HFF-Myc (cell line): ENCODE data around the gene ANKRD61.

Experiments used
- DNase-seq: peaks from one replicate; pipeline ENCODE4 v3.0.0-alpha.2; 2011; ENCODE audit warnings: low read depth; ENCODE audit errors: extremely low read depth
- H3K4me3 ChIP-seq: replicated peaks from 2 replicates; pipeline ENCODE4 v1.5.1; 2011; ENCODE audit warnings: low read depth, mild to moderate bottlenecking, control low read depth, low read length
- TF ChIP-seq, protein P1 (sequence below): IDR thresholded peaks from 2 replicates; pipeline ENCODE4 v1.5.1; 2012; ENCODE audit warnings: mild to moderate bottlenecking, low read depth, low read length, control low read depth; ENCODE audit errors: missing control alignments

ANKRD61 gene

DNA sequence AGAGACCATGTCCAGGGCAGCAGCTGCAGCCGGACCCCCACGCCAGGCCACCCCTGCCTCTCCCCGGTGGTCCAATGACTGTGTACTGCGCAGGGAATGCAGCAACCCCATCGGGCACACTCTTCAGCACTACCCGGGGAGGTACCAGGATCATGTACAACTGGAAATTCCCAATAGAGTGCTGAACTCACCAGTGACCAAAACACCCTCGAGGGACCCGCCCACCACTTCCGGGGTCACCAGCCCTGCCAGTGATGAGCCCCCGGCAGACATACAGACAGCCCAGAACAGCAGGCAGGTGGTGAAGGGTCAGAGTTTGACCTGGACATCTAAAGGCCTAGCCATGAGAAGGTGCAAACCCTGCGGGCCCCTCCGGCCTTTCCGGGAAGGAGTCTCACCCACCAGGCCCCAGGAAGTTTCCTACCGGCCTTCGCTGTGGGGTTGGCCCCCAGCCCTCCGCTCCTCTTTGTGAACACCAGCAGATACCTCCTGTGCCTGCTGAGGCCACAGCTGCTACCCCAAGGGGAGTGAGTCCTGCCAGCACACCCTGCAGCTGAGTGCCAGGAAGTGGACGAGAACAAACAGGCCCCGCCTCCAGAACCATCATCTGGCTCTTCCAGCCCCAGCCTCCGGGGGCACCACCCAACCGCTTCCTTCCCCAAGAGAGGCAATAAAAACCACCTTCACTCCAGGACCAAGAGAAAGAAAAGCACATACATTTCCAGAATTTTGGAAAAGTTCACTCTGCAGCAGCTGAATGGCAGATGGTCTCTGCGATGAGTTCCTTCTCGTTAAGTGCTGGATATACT, 5.0 kb upstream of the ANKRD61 start:
- TF ChIP-seq, protein P1, sequence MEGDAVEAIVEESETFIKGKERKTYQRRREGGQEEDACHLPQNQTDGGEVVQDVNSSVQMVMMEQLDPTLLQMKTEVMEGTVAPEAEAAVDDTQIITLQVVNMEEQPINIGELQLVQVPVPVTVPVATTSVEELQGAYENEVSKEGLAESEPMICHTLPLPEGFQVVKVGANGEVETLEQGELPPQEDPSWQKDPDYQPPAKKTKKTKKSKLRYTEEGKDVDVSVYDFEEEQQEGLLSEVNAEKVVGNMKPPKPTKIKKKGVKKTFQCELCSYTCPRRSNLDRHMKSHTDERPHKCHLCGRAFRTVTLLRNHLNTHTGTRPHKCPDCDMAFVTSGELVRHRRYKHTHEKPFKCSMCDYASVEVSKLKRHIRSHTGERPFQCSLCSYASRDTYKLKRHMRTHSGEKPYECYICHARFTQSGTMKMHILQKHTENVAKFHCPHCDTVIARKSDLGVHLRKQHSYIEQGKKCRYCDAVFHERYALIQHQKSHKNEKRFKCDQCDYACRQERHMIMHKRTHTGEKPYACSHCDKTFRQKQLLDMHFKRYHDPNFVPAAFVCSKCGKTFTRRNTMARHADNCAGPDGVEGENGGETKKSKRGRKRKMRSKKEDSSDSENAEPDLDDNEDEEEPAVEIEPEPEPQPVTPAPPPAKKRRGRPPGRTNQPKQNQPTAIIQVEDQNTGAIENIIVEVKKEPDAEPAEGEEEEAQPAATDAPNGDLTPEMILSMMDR = peak; percentile 47
- H3K4me3 ChIP-seq = no peak overlapping the region
- DNase-seq = peak; percentile 31

- DNase-seq = no peak
- no peak overlapping the region for H3K4me3 ChIP-seq
- TF ChIP-seq, protein P1 = no peak
Observed at GRCh38 chr7:6026820-6027311, 4.3 kb upstream of the ANKRD61 start.

DNA sequence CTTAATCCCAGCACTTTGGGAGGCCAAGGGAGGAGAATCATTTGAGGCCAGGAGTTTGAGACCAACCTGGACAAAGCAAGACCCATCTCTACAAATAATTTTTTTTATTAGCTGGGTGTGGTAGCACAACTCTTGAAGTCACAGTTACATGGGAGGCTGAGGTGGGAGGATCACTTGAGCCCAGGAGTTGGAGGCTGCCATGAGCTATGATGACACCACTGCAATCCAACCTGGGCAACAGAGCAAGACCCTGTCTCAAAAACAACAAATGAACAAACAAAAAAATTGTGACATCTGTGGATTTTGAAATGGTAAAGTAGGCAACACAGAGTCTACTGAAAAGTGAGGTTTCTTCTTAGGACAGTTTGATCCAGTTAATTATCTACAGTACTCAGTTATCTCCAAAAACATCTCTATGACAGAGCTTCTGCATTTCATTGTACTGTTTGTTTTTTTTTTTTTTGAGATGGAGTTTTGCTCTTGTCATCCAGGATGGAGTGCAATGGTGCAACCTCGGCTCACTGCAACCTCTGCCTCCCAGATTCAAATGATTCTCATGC, 3.3 kb upstream of the ANKRD61 start:
- TF ChIP-seq, protein P1 = no peak
- H3K4me3 ChIP-seq = no peak overlapping the region
- DNase-seq = no peak

DNA sequence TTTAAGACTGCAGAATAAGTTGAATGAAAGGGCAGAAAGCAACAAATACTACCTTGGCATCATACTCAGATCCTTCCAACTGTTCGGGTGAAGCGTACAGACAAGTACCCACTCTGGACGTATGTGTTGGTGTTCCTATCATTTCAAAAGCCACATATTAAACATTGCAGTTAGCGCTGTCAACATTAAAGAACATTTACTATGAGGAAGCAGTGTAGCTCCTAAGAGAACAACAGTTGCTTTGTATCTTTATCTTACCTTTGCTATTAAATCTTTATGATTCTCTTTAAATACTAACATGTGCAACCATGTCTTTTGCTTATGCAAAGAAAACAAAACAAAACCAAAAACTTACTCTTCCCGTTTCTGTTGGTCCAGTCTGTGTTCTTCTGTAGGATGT, 2.6 kb upstream of the ANKRD61 start:
- TF ChIP-seq, protein P1 = no peak
- no peak for DNase-seq
- no peak overlapping the region for H3K4me3 ChIP-seq

DNA sequence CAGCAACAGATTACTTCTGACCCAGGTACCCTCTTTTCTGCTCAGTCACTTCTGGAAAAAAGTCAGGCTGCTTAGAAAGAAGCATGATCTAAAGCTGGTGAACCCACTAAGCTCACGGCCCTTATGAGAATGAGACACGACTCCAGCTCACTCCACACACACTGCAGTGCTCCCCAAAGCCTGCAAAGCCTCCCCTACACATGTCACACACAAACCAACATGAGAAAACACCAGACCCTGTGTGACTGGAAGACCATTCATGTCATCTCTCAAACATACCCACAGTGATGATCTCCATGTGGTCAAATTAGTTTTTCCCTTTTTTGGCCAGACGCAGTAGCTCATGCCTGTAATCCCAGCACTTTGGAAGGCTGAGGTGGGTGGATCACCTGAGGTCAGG, 391 bp downstream of the ANKRD61 start:
- DNase-seq = no peak
- no peak overlapping the region for H3K4me3 ChIP-seq
- TF ChIP-seq, protein P1 = no peak

DNA sequence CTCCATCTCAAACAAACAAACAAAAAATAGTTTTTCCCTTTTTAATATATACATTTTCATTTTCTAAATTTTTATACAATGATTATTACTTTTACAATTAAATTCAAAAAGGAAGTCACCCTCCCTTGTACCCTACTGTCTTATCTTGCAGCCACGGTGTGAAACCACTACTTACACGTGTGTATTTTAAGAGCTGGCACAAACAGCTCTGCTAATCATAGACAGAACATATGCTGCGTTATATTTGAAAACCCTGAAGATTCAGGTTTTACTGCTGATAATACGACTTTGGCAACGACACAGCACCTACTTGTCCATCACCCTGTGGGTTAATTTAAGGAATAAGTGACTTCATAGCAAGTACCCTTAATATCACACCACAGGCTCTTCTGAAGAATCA, 991 bp downstream of the ANKRD61 start:
- H3K4me3 ChIP-seq = no peak overlapping the region
- TF ChIP-seq, protein P1 = no peak
- no peak for DNase-seq
